Sigmoid colon (tissue), 4 donors: ENCODE results near the gene TSPAN3.

Source experiments
- CTCF ChIP-seq, 4 experiments: fragments of 450-650 bp in 3 of 4; fragments of 200-600 bp in 1 of 4; IDR thresholded peaks; one replicate each; pipeline ENCODE4 v1.5.1; 2016 to 2019; ENCODE audit warnings: antibody characterized with exemption in 4 of 4, mild to moderate bottlenecking in 3 of 4, moderate library complexity in 2 of 4
- EP300 ChIP-seq, 4 donors: sonication (generic); formaldehyde crosslinking; IDR thresholded peaks; one replicate each; pipeline ENCODE4 v1.6.1; 2017; ENCODE audit warnings: antibody characterized with exemption in 4 of 4
- POLR2A ChIP-seq, 2 donors: fragments of 450-650 bp; IDR thresholded peaks; one replicate each; pipeline ENCODE4 v1.6.1; 2016; ENCODE audit warnings: antibody characterized with exemption in 2 of 2, mild to moderate bottlenecking in 2 of 2, moderate library complexity in 2 of 2
- POLR2AphosphoS5 ChIP-seq, 4 donors: sonication (generic); formaldehyde crosslinking; IDR thresholded peaks; one replicate each; pipeline ENCODE4 v1.6.1; 2017; ENCODE audit warnings: antibody characterized with exemption in 4 of 4

GRCh38 chr15:77070180-77070494 lies 772 bp downstream of the TSPAN3 start:
- no peak for TF ChIP-seq CTCF (IDR thresholded peaks at IDR 0.05)
- TF ChIP-seq POLR2A (IDR thresholded peaks at IDR 0.05): no peak
- TF ChIP-seq POLR2AphosphoS5 (IDR thresholded peaks at IDR 0.05): no peak
- TF ChIP-seq EP300 (IDR thresholded peaks at IDR 0.05): no peak
